Fibroblast of the aortic adventitia (primary cell): ENCODE measurements around the gene MED4. TPM values are rescaled to one million over a fixed set of nuclear protein-coding genes. Genes with fewer than 3 reads are reported as not detected.
"Not testable (repeated sequence)": the region's sequence is repeated elsewhere in the genome, so short reads cannot be mapped to it uniquely, and the experiment has no call there.

Source experiments
- DNase-seq: peaks from one replicate; pipeline ENCODE4 v3.0.0-alpha.2; 2010; ENCODE audit warnings: low read depth
- H3K4me3 ChIP-seq: 2 replicates; pipeline ENCODE4 v1.5.1; 2011; ENCODE audit warnings: low read depth, mild to moderate bottlenecking, control low read depth, low read length, moderate library complexity
- total RNA-seq: library from RNA; depleted of rRNA; stranded (reverse); fragments of >200 nt; gene quantifications from 2 replicates; pipeline ENCODE4 v1.2.3, GENCODE V29; 2012; ENCODE audit warnings: low replicate concordance
- TF ChIP-seq, protein P1 (sequence below): IDR thresholded peaks from 2 replicates; pipeline ENCODE4 v1.5.1; 2011; ENCODE audit warnings: mild to moderate bottlenecking, low read length, control low read depth, inconsistent platforms; ENCODE audit not compliant: insufficient read depth

The MED4 gene
- total RNA-seq, 1 donor: 22.9 TPM

DNA sequence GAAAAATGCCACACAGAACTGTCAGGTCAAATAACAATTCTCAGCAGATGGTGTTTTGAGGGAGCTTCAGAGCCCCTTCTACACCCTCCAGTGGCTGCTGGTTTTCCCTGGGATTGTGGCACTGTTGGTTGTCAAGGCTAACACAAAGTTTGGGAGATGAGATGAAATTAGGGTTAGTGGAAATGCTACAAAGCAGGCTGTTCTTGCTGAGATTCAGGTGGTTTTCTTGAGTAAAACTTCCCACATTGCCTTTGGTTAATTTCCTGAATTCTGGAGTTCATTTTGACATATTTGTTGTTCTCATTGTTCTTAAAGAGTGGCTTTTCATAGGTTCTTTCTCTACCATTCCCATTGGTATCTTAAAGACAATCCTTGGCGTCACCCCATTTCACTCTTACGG, 22.1 kb downstream of the MED4 start:
- DNase-seq: no peak
- TF ChIP-seq, protein P1, sequence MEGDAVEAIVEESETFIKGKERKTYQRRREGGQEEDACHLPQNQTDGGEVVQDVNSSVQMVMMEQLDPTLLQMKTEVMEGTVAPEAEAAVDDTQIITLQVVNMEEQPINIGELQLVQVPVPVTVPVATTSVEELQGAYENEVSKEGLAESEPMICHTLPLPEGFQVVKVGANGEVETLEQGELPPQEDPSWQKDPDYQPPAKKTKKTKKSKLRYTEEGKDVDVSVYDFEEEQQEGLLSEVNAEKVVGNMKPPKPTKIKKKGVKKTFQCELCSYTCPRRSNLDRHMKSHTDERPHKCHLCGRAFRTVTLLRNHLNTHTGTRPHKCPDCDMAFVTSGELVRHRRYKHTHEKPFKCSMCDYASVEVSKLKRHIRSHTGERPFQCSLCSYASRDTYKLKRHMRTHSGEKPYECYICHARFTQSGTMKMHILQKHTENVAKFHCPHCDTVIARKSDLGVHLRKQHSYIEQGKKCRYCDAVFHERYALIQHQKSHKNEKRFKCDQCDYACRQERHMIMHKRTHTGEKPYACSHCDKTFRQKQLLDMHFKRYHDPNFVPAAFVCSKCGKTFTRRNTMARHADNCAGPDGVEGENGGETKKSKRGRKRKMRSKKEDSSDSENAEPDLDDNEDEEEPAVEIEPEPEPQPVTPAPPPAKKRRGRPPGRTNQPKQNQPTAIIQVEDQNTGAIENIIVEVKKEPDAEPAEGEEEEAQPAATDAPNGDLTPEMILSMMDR: no peak
- H3K4me3 ChIP-seq: no peak overlapping the region

DNA sequence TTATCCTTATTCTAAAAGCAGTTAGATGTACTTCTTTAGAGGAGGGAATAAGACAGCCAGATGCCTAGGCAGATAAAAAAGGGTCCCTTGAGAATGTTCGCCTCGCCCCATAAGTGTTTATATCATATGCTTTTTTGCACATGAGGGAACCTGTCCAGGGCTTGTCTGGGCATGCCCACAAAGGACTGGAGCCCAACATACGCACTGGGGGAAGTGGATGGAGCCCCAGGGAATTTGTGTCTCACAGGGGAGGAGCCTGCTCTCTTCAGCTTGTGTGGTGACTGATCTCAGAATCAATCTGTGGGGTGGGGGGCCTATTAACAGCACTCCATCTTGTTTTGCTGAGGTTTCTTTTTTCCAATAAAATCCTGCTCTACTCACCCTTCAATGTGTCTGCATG, 22.6 kb downstream of the MED4 start:
- no peak for DNase-seq
- TF ChIP-seq, protein P1: no peak
- no peak overlapping the region for H3K4me3 ChIP-seq

DNA sequence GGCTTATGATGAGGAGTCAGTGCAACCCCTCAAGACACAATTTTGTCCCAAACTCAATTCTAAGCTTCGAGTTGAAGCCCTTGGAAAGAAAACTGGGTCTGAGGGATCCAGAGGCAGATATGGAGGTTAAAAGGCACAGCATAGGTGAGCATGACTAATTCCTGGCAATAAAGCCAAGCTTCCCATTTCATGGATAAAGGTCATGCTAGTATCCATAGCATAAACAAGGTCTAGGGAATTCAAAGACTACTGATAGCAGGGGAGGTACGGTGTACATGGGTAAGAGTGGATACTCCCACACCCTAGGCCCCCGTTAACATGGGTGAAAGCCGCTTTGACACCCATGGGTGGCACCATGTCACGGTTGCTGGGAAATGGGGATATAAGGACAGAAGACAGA, 24.0 kb downstream of the MED4 start:
- no peak for DNase-seq
- no peak overlapping the region for H3K4me3 ChIP-seq
- TF ChIP-seq, protein P1: no peak

DNA sequence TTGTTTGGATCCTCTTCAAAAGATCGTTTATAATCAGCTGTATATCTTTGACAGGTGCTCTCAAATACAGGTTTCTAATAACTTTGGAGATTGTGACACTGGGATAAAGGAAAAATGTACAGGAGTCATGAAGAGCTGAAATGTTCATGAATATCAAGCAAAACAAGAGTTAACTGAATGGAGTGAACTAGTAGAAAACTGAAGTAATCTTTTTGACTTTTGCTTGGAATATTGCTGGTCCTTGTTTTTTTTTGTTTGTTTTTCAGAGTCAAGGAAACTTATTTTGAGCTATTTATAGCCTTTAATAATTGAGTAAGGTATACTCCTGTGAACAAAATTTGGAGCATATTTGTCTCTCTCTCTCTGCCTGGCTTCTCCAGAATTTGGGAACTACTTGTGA, 25.3 kb downstream of the MED4 start:
- no peak for DNase-seq
- no peak overlapping the region for H3K4me3 ChIP-seq
- TF ChIP-seq, protein P1: no peak

DNA sequence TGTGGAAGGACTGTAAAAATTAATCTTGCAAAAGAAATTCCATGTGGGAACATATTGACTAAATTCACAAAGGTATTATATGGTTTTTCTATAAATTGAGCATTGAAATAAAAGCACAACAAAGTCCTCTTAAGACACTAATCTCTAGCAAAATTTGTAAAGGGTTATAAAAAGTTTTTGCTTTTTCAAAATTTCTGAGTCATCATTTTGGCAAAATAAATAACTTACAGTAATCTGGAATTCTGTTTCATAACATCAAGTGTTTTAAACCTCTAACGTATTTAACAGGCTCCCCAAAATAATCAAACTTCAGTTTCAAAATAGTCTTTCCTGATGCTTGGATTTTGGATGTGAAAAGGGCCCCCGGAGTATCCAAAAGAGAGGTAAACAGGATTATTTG, 26.0 kb downstream of the MED4 start:
- TF ChIP-seq, protein P1: no peak
- H3K4me3 ChIP-seq: no peak overlapping the region
- peak; percentile 8 for DNase-seq

DNA sequence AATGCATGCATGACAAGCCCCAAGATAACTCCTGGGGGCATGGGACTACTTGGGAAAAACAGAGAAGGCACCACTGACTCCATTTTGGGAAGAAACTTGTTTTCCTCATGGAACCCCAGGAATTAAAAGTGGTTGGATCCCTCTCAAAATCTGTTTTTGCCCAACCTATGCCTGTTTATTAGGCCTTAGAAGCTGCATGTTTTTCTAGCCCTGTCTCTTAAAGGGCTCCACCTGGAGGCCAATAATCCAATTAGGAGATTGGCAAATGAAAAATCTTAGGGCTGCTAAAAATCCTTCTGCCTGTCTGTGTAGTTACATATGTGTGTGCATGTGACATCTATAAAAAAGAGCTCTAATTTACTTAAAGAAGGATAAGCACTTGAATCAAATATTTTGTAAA, 26.9 kb downstream of the MED4 start:
- H3K4me3 ChIP-seq: no peak overlapping the region
- TF ChIP-seq, protein P1: no peak
- DNase-seq: no peak

DNA sequence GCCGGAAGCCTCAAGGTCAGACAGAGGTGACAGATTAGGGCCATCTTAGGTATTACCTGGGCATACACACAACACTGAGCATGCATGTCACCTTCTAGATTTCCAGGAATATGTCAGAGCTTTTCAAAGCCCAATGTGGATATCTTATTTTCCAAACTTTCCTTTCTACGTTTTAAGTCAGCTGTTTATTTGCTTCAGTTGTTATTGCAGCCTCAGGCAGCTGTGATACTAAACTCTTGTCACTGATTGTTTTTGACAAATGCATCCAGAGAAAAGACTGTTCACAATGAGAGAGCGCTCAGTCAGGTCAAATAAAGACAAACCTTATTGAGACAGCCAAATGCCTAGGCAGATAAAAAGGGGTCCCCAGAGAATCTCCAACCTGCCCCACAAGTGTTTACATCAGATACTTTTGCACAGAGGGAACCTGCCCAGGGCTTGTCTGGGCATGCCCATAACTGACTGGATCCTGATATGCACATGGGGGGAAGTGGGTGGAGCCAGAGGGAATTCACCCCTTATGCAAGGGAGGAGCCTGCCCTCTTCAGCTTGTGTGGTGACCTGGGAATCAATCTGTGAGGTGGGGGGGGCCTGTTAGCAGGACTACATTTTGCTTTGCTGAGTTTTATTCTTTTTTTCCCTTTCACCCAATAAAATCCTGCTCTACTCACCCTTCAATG, 28.5 kb downstream of the MED4 start:
- DNase-seq: peak; percentile 26
- no peak overlapping the region for H3K4me3 ChIP-seq
- TF ChIP-seq, protein P1: no peak

DNA sequence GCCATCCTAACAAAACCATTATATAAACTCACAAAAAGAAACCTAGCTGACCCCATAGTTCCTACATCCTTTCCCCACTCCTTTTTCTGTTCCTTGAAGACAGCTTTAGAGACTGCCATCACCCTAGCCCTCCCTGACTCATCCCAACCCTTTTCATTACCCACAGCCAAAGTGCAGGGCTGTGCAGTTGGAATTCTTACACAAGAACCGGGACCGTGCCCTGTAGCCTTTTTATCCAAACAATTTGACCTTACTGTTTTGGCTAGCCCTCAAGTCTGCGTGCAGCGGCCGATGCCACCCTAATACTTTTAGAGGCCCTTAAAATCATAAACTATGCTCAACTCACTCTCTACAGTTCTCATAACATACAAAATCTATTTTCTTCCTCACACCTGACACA, 35.0 kb downstream of the MED4 start:
- H3K4me3 ChIP-seq, DNase-seq: not testable (repeated sequence)

DNA sequence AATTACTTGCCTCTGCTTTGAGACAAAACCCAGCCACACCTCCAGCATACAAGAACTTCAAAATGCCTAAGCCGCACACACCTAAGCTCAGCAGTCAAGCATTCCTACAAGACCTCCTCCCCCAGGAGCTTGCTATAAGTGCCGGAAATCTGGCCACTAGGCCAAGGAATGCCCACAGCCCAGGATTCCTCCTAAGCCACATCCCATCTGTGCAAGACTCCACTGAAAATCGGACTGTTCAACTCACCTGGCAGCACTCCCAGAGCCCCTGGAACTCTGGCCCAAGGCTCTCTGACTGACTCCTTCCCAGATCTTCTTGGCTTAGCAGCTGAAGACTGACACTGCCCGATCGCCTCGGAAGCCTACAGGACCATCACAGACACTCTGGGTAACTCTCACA, 36.4 kb downstream of the MED4 start:
- not testable (repeated sequence) for H3K4me3 ChIP-seq, DNase-seq
